HepG2 (cell line): ENCODE data around the gene SMCO4. TPM values are rescaled to one million over a fixed set of nuclear protein-coding genes. Genes with fewer than 3 reads are reported as not detected.
"Not testable (repeated sequence)": the region's sequence is repeated elsewhere in the genome, so short reads cannot be mapped to it uniquely, and the experiment has no call there.

ENCODE experiments used
- ATAC-seq: fragments of 200-7000 bp; cut with Tn5 transposase; 3 replicates; pipeline ENCODE4 v1.9.1; 2020; ENCODE audit warnings: mild to moderate bottlenecking, moderate library complexity
- BruUV-seq: library from RNA; stranded (reverse); fragments of 400-500 nt; replicated peaks from 2 replicates; lab custom pipeline; 2021; lab: Mats Ljungman, UMichigan
- CTCF ChIA-PET: fragments of 300-600 bp; formaldehyde crosslinking; extraction: SDS; loops from one replicate; lab custom pipeline; 2021; ENCODE audit warnings: low total read pairs, inconsistent platforms, low intra/inter-chr PET ratio; lab: Yijun Ruan, JAX
- POLR2A ChIA-PET: fragments of 350-600 bp; sonication (Branson Sonifier 250); formaldehyde crosslinking; loops from one replicate; lab custom pipeline; 2020; ENCODE audit warnings: antibody characterized with exemption, inconsistent platforms; lab: Yijun Ruan, JAX
- DNase-seq: peaks from one replicate; pipeline ENCODE4 v3.0.0-alpha.2; 2015; ENCODE audit warnings: low spot score
- FAIRE-seq: peaks from 3 replicates; lab custom pipeline; 2011; peaks lifted over from hg19 to GRCh38; lab: Jason Lieb, UNC
- H2AFZ ChIP-seq: one replicate; pipeline ENCODE4 v1.6.1; 2011; ENCODE audit warnings: low read length, inconsistent platforms
- H3K27ac ChIP-seq: fragments of 300-600 bp; 3 replicates; pipeline ENCODE4 v1.8.0; 2011; ENCODE audit warnings: mixed run types, mild to moderate bottlenecking, mixed read lengths, low read length, inconsistent platforms; ENCODE audit not compliant: insufficient read depth; ENCODE audit errors: extremely low read length
- H3K27me3 ChIP-seq, 2 experiments: fragments of 200-600 bp in 1 of 2; 2 replicates in 1 of 2; 3 replicates in 1 of 2; pipeline versions ENCODE4 v1.6.0 to v1.8.0; 2011; ENCODE audit warnings: low read length in 2 of 2, mild to moderate bottlenecking in 2 of 2, moderate library complexity in 2 of 2, inconsistent platforms in 1 of 2; ENCODE audit not compliant: insufficient read depth in 2 of 2, control insufficient read depth in 1 of 2
- H3K36me3 ChIP-seq, 2 experiments: fragments of 200-600 bp in 1 of 2; replicated peaks in 1 of 2; 2 replicates in 1 of 2; 3 replicates in 1 of 2; pipeline versions ENCODE4 v1.5.1 to v1.8.0; 2011; ENCODE audit warnings: low read length in 2 of 2, inconsistent platforms in 1 of 2; ENCODE audit not compliant: insufficient read depth in 2 of 2, control insufficient read depth in 1 of 2
- H3K4me1 ChIP-seq: 2 replicates; pipeline ENCODE4 v1.5.1; 2012; ENCODE audit warnings: low read length, inconsistent platforms; ENCODE audit not compliant: insufficient read depth
- H3K4me2 ChIP-seq: 2 replicates; pipeline ENCODE4 v1.6.0; 2011; ENCODE audit warnings: low read depth, low read length, inconsistent platforms
- H3K4me3 ChIP-seq, 3 experiments: fragments of 200-600 bp in 1 of 3; sonication (generic), shearing (Covaris generic) in 1 of 3; replicated peaks in 1 of 3; 2 replicates each; pipeline ENCODE4 v1.5.1; 2011 to 2016; ENCODE audit warnings: low read length in 3 of 3, inconsistent platforms in 2 of 3, low read depth in 2 of 3, mild to moderate bottlenecking in 2 of 3, control low read depth in 1 of 3, mixed read lengths in 1 of 3; ENCODE audit not compliant: insufficient read depth in 1 of 3
- H3K79me2 ChIP-seq: one replicate; pipeline ENCODE4 v1.6.1; 2011; ENCODE audit warnings: low read length, inconsistent platforms; ENCODE audit not compliant: insufficient read depth
- H3K9ac ChIP-seq: 2 replicates; pipeline ENCODE4 v1.6.0; 2011; ENCODE audit warnings: mild to moderate bottlenecking, low read depth, low read length, inconsistent platforms; ENCODE audit not compliant: insufficient read depth
- H3K9me3 ChIP-seq: 2 replicates; pipeline ENCODE4 v1.5.1; 2012; ENCODE audit warnings: mild to moderate bottlenecking, low read length
- H4K20me1 ChIP-seq: 2 replicates; pipeline ENCODE4 v1.6.0; 2011; ENCODE audit warnings: inconsistent platforms, mild to moderate bottlenecking, low read length, moderate library complexity; ENCODE audit not compliant: insufficient read depth
- ATF7 ChIP-seq, 2 experiments: fragments of 450-650 bp in 1 of 2; sonication (generic) in 1 of 2; formaldehyde crosslinking in 1 of 2; IDR thresholded peaks; 2 replicates each; pipeline versions ENCODE4 v1.4.0 to v1.6.1; 2016 to 2020; ENCODE audit warnings: antibody characterized with exemption in 1 of 2, mild to moderate bottlenecking in 1 of 2, missing genetic modification reagents in 1 of 2
- CEBPB ChIP-seq: IDR thresholded peaks from 2 replicates; pipeline ENCODE4 v1.6.1; 2011; ENCODE audit warnings: low read depth, low read length, improper control_type of control experiment, borderline replicate concordance
- EED ChIP-seq: sonication (generic); formaldehyde crosslinking; IDR thresholded peaks from 2 replicates; pipeline ENCODE4 v1.5.0; 2020; ENCODE audit warnings: mild to moderate bottlenecking, missing genetic modification reagents
- HMGA1 ChIP-seq: sonication (generic); formaldehyde crosslinking; conservative IDR thresholded peaks from 2 replicates; pipeline ENCODE4 v1.4.0; 2020; ENCODE audit warnings: missing genetic modification reagents
- MTA1 ChIP-seq: sonication (generic); formaldehyde crosslinking; IDR thresholded peaks from 2 replicates; pipeline ENCODE4 v1.4.0; 2020; ENCODE audit warnings: missing genetic modification reagents, mild to moderate bottlenecking, borderline replicate concordance
- MTA3 ChIP-seq: sonication (generic); formaldehyde crosslinking; IDR thresholded peaks from 2 replicates; pipeline ENCODE4 v1.4.0; 2020; ENCODE audit warnings: missing genetic modification reagents
- ZNF678 ChIP-seq: sonication (generic); formaldehyde crosslinking; IDR thresholded peaks from 2 replicates; pipeline ENCODE4 v1.4.0; 2020; ENCODE audit warnings: mild to moderate bottlenecking, missing genetic modification reagents
- WGBS: methylation state at CpG from one replicate; pipeline ENCODE4 v1.1.6; 2017; ENCODE audit warnings: low lambda C conversion rate; 5-methylcytosine and 5-hydroxymethylcytosine counted together
- in situ Hi-C: cut with HindIII; loops from 2 replicates; pipeline ENCODE4 v1.10.0; 2017; ENCODE audit warnings: low pct_unique_long_range_greater_than_20kb; ENCODE audit not compliant: extremely low pct_ligation_motif_present
- intact Hi-C: fragments of 100-400 bp; cut with micrococcal nuclease; formaldehyde crosslinking; loops from one replicate; pipeline ENCODE4 v1.10.0; 2022; ENCODE audit not compliant: unreplicated experiment
- polyA plus RNA-seq, 8 experiments: library from polyadenylated mRNA; depleted of rRNA in 3 of 8; stranded (reverse) in 7 of 8; unstranded in 1 of 8; fragments of >200 nt; fragmentation: Illumina TruSeq in 4 of 8; extraction: Trizol in 4 of 8; gene quantifications; 2 replicates each; pipeline versions ENCODE4 v1.2.1 to v1.2.3, GENCODE V29; 2011 to 2016; ENCODE audit warnings: low read depth in 4 of 8, missing spikeins in 1 of 8, mixed read lengths in 1 of 8; ENCODE audit not compliant: insufficient read depth in 1 of 8
- total RNA-seq, 5 experiments: library from RNA; depleted of rRNA; stranded (reverse); fragments of >200 nt; fragmentation: Illumina TruSeq; extraction: Trizol; gene quantifications; 2 replicates each; pipeline ENCODE4 v1.2.3, GENCODE V29; 2016; ENCODE audit warnings: low read depth in 1 of 5
- TF ChIP-seq, protein P1 (sequence below): IDR thresholded peaks from 2 replicates; pipeline ENCODE4 v1.6.1; 2016

SMCO4 gene
- total and polyA plus RNA-seq, 2 of the 13 experiments (the other 11 are each of a cell fraction or from before 2014, with no cell fraction given), result 10.6 to 28.5 TPM

DNA sequence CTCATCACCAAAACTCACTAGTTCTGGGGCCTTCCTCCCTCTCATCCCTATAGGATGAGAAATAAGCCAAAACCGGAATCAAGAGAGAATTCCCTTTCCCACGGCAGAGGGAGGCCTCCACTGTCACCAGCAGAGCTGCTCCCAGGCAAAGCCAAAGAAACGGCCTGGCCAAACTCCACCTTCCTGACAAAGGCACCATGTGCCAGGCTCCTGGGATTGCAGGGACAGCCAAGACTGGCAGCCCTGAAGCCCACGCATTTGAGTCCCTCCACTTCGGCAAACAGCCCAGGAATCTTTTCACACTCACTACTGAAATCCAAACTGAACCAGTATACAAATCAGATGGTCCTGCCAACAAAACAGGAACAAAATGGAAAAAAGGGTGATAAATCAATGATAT is 6.1 kb downstream of the SMCO4 start (continued):
- TF ChIP-seq EED (CRISPR knock-in tag) (no peak), HMGA1 (CRISPR knock-in tag) (no peak), ZNF678 (CRISPR knock-in tag) (no peak)
- TF ChIP-seq, protein P1, sequence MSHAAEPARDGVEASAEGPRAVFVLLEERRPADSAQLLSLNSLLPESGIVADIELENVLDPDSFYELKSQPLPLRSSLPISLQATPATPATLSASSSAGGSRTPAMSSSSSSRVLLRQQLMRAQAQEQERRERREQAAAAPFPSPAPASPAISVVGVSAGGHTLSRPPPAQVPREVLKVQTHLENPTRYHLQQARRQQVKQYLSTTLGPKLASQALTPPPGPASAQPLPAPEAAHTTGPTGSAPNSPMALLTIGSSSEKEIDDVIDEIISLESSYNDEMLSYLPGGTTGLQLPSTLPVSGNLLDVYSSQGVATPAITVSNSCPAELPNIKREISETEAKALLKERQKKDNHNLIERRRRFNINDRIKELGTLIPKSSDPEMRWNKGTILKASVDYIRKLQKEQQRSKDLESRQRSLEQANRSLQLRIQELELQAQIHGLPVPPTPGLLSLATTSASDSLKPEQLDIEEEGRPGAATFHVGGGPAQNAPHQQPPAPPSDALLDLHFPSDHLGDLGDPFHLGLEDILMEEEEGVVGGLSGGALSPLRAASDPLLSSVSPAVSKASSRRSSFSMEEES, result no peak
- TF ChIP-seq, all 625 proteins: peak for 0

DNA sequence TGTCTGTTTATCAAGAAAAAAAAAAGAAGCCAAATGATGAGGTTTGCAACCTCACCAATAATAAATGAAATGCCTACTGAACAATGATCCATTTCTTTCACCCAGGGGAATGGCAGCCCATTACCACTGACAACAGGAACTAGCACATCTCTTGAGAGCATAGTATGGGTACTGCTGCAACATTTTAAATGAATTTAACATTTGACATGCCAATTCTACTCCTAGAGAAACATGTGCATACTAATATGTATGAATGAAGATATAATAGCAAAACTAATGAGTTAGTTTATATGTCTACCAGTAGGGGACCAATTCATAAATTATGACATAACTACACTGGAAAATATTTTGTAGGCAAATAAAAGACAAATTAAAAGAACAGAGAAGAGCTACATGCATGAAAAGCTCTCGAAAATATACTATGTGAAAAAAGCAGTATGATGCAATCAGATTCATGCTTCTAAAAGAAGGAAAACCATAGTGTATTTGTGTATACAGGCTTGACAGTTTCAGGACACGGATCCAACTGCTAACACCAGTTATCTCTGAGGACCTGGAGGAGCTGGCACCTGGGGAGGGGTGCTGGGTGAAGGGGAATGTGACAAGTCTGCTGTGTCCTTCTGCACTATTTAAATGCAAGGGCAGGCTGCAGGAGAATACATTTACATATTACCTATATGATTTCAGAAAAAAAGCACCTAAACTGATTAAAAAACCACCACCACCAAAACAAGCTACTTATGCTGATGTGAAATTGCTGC is 6.9 kb downstream of the SMCO4 start:
- Histone ChIP-seq H3K9me3 (no peaks in the 10 kb centered on the region), H3K27ac (no peak overlapping the region), H3K4me3 (no peak overlapping the region), H3K9ac (no peak overlapping the region), H3K4me1 (peaks cover 43% of the 10 kb centered on the region), H3K36me3 (no peaks in the 10 kb centered on the region), H3K79me2 (peaks cover 31% of the 10 kb centered on the region), H3K4me2 (no peak overlapping the region), H2AFZ (no peak overlapping the region), H3K27me3 (no peaks in the 10 kb centered on the region), H4K20me1 (no peaks in the 10 kb centered on the region)
- ChIA-PET POLR2A (no interaction called here), CTCF (no interaction called here)
- DNase-seq (no peak), ATAC-seq (no peak), FAIRE-seq (no peak)
- in situ Hi-C loops, result no loop called here
- whole genome bisulfite sequencing, result 90% methylated on average over 2 of the region's 2 CpGs
- no TSS peak for BruUV-seq
- intact Hi-C loops, result no loop called here
- TF ChIP-seq MTA1 (CRISPR knock-in tag), result no peak
- no peak for TF ChIP-seq MTA3 (CRISPR knock-in tag)
- peak; percentile 54; the same call in 1 of the 2 replicates for TF ChIP-seq CEBPB
- TF ChIP-seq ATF7 (IDR thresholded peaks at IDR 0.05), result peak; percentile 21; the same call in 1 of the 2 replicates
- TF ChIP-seq ATF7 (CRISPR knock-in tag; IDR thresholded peaks at IDR 0.05), result no peak

DNA sequence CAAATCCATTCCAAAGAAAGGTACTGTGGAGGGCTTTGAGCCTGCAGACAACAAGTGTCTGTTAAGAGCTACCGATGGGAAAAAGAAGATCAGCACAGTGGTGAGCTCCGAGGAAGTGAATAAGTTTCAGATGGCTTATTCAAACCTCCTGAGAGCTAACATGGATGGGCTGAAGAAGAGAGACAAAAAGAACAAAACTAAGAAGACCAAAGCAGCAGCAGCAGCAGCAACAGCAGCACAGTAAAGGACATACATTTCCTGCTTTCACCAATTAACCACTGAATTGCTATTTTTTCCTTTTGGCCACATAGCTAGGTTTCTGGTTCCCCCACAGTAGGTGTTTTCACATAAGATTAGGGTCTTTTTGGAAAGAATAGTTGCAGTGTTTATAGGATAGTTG is 7.6 kb downstream of the SMCO4 start:
- intact Hi-C loops, H3K4me2 ChIP-seq, in situ Hi-C loops, H2AFZ ChIP-seq, BruUV-seq, POLR2A ChIA-PET, DNase-seq, H3K4me3 ChIP-seq, FAIRE-seq, H3K27ac ChIP-seq, H3K9ac ChIP-seq, H3K9me3 ChIP-seq, H4K20me1 ChIP-seq, ATAC-seq, H3K27me3 ChIP-seq, CTCF ChIA-PET, H3K36me3 ChIP-seq: not testable (repeated sequence)
- H3K79me2 ChIP-seq, result peaks cover 28% of the 10 kb centered on the region
- H3K4me1 ChIP-seq, result peaks cover 43% of the 10 kb centered on the region
- 92% methylated on average over 2 of the region's 2 CpGs for WGBS
